NCI-H1694 (cell line): Measurements from ENCODE around the gene LRRFIP1.
"Not testable (repeated sequence)": the region's sequence is repeated elsewhere in the genome, so short reads cannot be mapped to it uniquely, and the experiment has no call there.

Experiments
- DNase-seq: peaks from one replicate; lab custom pipeline; 2025; lab: John Stamatoyannopoulos, UW

Gene LRRFIP1

DNA sequence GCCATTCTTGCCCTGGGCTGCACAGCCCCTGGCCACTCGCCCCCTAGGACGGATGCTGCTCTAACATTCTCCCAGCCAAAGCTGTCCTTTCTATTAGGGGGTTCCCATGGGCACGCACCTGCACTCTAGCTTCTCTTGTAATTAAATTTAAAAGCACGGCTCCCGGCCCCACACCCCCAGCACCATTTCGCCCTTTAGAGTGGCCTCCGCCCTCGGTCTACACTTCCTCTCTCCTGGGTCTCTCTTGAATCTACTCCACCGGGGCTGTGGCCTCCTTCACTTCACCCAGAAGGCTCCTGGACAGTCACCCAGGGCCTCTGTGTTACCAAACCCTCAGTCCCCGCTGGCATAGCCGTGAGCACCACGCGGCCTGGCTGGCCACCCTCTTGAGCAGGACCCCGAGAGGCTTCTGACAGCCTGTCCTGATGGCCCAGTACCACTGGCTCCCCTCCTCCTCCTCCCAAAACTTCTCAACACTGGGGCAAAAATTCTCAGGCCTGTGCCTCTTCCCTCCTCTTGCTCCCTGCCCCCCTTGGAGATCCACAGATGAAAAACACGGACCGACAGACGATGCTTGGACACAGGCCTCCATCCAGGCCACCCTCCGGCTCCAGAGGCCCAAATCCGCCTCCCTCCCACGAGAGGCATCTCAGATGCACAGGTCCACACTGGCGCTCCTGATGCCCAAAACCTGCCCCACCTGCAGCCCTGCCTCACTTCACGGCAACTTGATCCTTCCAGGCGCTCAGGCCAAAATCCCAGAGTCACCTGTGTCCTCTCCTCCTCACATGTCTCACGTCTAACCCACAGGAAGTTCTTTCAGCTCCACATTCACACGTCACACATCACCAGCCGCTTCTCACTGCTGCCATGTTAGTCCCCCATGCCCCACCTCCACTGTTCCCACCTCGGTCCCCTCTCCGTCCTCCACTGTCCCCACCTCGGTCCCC, 29.9 kb upstream of the LRRFIP1 start:
- DNase-seq = no peak

DNA sequence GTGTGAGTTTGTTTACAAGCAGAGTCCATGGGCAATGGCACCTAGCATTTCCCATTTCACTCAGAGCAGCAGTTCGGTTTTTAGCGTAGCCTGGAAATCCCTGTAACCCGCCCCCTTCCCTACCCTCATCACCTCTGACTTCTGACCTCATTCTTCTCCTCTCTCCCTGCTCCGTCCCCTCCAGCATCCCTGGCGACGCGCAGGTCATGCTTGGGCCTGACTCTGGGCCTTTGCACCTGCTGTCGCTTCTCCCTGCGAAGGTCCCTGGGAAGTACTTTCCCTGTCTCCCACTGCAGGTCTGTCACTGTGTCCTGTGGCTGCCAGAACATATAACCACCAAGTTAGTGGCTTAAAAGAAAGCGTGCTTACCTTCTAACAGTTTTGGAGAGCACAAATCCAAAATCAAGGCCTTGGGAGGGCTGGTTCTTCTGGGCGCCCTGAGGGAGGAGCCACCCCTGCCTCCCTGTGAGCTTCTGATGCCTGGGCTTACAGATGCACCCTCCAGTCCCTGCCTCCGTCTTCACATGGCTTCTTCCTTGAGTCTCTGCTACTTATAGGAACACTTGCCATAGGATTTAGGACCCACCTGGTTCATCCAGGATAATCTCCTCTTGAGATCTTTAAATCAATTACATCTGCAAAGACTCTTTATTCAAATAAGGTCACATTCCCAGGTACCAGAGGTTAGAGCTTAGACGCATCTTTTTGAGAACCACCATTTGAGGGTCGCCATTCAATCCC, 28.7 kb upstream of the LRRFIP1 start:
- DNase-seq = no peak

DNA sequence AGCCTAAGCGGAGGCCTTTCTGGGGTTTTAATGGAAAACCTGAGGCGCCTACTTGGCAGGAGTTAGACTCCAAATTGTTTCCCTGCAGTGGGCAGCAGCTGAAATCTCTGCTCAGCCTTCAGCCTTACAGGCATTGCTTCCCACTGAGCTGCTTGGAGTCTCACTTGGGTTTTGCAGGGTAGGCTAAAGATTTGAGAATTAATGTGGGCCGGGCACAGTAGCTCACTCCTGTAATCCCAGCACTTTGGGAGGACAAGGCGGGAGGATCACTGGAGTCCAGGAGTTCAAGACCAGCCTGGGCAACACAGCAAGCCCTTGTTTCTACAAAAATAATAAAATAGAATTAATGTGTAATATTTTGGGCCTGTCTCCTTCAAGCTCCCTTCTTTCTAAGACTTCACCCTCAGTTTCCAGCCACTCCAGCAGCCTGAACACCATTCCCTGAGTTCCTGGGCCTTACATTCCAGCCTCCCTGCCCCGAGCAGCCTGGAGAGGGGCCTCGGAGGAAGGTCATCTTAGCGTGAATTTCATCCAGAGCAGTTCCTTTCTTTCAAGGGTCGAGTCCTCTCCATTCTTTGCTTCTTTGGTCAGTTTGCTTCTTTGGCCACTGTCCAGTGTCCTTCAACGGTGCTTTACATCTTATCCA, 27.8 kb upstream of the LRRFIP1 start:
- DNase-seq = no peak

DNA sequence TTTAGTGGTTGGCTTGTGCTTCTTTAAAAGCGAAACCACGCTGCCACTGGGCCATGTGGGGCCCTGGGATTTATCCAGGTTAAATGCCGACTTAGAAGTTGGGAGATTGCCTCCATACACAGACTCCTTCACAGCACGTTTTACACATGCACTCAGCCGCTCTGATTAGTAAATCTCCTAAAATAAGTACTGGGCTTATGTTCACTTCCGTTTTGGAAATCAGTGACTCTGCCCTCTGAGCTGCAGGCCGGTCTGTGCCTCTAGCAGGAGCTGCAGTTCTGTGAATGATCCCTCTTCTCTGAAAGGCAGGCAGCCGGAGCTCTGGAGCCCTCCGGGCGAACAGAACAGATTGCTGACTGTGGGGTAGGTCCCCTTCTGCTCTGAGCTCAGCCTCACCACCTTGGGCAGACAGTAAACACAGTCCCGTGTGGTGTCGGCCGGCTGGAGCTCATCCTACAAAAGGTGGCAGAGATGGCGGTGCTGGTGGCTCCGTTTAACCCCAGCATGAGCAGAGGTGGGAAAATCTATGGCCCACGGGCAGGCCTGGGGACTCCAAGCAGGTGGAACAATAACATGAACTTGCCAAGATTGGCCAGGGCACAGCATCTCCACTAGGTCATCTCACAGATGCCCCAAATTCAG, 27.1 kb upstream of the LRRFIP1 start:
- DNase-seq = peak; percentile 59

DNA sequence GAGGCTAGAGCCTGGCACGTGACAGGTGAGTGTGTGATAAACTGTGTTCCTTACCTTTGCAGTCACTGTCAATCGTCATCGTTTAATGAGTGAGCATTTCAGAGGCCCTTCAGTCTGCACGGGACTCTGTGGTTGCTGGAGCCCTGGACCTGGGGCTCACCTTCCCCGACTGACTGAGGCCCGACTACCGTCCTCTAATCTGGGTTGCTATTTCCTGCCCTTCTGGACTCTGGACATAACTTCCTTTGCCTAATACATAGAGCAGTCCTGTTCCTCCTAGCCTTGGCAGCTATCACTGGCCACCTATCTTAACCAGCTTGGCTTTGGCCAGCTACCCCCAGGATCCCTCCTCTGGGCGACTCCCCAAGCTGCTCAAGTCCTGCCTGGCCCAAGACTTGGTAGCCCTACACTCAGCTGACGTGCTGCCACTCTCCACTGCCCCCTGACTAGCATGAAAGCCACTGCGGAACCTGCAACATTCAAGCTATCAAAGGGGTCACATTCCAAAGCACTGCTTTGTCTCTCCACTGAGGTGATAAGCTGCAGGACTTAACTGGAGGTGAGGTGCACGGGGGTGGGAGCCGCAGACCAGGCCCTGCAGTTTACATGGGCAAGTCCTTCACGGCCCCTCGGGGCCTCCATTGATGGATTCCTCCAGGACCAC, 25.8 kb upstream of the LRRFIP1 start:
- no peak for DNase-seq

DNA sequence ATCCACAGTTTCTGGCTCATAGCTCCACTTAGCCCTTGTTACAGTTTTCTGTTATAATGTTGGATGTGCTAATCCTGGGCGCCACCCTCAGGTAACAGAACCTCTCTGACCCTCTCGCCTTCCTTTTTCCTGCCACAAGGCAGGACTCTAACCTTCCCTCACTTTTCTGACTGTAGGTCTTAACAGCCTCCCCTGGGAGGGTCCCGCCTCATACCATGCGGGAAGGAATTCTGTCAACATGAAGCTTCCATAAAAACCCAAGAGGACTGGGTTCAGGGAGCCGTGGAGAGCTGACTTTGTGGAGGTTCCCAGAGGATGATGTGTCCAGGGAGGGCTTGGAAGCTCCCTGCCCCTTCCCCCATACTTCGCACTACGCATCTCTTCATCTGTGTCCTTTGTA, 25.0 kb upstream of the LRRFIP1 start:
- no peak for DNase-seq

DNA sequence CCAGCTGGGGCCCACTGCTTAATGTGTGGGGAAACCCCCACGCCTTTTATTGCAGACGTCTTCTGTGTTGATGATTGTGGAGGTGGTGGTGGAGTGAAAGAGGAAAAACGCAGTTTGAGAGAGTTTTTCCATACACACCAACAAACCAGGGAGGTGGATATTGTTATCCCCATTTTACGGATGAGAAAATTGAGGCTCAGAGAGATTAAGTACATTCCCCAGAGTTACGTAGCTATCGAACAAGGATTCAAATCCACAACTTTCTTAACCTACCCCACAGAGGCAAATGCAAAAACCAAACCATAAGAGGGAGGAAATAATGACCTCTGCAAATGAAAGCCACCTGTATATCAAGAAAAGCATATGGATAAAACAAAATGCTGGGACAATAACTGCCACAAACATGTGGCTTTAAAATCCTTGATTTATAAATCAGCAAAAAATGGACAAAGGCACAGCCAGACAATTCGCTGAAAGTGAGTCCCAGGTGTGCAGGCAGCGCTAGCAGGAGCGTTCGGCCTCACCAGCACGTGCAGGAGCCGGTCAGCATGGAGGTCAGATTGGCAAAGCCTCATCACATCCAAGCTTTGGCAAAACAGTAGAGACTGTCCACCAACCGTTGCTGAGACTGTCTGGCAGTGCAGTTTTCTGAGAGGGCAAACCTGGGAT, 24.2 kb upstream of the LRRFIP1 start:
- no peak for DNase-seq

DNA sequence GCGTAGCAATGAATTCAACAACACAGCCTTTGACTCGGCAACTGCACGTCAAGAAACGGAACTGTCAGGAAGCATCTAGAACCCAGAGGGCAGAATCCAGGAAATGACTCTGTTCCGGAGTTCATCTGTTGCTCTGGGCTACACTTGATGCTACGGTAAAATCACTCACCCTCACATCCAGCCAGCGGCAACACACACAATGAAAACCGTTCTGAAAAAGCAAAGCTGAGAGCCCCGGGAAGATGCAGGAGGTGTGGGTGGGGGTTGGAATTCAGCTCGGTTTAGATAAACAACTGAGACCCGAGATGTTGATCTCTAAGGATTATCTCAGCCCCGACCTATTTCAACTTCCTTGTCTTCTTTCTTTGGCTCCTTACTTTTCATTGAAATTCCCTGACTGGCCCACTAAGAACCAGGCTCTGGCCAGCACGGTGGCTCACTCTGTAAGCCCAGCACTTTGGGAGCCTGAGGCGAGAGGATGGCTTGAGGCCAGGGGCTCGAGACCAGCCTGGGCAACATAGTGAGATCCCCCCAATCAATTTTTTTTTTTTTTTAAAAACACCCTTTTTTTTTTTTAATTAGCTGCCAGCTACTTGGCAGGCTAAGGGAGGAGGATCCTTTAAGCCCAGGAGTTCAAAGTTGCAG, 23.5 kb upstream of the LRRFIP1 start:
- no peak for DNase-seq

DNA sequence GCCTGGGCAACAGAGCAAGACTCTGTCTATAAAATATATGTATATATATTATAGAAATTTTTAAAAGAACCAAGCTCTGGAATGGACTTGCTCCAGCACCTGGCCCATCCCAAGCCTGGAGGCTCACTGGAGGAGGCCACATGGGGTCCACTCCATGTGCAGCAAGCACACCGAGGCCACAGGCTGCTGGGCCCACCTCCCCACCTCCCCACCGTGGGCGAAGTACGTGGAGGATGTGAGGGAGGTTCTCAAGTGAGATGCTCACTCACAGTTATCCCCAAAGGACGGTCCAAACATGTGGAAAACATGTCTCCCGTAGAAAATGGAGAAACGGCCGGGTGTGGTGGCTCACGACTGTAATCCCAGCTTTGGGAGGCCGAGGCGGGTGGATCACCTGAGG, 23.0 kb upstream of the LRRFIP1 start:
- no peak for DNase-seq

DNA sequence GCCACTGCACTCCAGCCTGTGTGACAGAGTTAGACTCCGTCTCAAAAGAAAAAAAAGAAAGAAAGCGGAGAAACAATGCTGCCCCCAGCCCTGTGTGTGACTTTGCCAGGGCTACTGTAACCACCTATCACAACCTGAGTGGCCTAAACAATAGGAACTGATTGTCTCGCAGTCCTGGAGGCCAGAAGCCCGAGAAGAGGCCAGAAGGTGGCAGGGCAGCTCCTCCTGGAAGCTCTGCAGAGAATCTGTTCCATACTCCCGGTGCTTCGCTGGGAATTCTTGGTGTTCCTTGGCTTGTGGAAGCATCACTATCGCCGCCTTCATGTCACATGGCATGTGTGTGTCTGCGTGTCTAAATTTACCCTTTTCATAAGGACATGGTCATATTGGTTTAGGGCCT, 22.4 kb upstream of the LRRFIP1 start:
- DNase-seq = no peak

DNA sequence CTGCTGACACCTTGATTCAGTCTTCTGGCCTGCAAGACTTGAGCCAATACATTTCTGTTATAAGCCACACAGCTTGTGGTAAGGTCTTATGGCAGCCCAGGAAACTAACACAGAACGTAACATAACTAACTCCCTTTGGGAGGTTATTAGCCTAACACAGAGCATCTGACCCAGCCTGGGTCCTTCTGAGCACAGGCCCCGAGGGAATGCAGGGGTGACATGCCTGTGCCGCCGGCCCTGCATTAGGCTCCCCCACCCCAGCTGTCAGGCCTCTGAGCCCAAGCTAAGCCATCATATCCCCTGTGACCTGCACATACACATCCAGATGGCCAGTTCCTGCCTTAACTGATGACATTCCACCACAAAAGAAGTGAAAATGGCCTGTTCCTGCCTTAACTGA, 20.9 kb upstream of the LRRFIP1 start:
- not testable (repeated sequence) for DNase-seq

DNA sequence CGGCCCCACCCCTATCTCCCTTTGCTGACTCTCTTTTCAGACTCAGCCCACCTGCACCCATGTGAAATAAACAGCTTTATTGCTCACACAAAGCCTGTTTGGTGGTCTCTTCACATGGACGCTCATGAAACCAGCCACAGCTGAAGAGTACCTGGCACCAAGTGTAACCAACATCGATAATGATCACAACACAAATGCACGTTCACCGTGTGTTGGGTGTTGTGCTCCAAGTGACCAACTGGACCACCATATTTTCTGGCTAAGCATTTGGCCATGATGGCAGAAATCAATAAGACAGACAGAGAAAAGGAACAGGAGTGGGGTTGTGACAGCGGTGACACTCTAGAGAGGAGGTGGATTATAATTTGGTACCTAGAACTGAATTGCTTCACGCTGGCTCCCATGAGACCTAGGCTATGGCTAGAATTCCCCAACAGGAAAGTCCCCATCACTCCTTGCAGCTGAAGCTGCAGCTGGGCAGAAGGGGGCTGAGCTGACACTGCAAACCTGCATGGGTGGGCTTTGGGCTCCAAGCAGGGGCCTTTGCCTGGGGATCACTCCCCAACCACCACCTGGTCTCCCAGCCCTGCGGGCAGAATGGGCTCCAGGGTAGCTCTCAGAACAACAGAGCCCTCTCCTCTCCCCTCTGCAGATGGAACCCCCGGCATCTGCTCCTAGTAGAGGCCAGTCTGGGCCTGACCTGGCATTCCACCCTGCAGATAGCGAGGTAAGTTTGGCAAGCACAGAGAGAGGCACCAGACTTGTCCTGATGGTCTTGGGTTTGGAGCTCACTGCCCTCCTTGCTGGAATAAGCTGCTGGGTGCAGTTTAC, 14.6 kb upstream of the LRRFIP1 start:
- DNase-seq = no peak

DNA sequence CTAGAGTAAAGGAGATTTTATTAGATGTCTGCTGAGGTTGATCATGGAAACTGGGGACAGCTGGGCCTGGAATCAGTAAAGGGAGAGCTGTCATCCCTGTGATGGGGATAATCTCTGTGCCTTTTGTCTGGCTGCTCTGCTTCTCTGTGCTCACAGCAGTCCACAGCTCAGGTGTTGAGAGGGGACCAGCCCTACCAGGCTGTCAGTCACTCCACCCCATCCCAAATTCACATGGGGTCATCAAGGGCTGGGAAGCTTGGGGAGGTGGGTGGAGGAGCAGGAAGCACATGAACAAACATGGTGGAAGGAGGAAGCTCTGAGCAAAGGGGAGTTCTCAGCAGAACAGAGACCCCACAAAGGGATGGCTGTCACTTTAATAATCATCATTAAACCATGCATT, 13.7 kb upstream of the LRRFIP1 start:
- no peak for DNase-seq

DNA sequence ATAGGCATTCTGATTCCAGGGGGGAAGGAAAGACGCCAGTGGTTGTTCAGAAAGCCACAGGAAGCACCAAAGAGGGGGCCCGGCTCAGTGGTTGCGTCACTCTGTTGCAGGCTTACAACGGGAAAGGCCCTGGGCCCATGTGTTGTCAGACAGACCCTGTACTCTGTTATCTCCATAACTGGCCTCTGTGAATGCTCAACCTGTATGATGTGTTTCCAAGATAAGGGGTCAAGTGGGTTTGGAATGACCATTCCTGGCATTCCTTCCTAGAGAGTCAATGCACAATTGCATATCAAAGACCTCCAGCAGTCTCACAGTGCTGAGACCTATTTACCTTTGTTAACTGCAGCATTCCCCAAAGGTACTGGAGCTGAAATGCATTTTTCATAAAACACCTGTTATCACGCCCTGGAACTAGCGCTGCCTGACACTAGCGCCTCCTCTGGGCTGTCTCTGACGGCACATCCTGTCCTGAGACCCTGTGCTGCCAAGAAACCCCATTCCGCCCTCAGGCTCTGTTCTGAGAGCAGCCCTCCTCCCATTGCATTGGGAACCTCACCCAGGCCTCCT, 13.2 kb upstream of the LRRFIP1 start:
- DNase-seq = no peak

DNA sequence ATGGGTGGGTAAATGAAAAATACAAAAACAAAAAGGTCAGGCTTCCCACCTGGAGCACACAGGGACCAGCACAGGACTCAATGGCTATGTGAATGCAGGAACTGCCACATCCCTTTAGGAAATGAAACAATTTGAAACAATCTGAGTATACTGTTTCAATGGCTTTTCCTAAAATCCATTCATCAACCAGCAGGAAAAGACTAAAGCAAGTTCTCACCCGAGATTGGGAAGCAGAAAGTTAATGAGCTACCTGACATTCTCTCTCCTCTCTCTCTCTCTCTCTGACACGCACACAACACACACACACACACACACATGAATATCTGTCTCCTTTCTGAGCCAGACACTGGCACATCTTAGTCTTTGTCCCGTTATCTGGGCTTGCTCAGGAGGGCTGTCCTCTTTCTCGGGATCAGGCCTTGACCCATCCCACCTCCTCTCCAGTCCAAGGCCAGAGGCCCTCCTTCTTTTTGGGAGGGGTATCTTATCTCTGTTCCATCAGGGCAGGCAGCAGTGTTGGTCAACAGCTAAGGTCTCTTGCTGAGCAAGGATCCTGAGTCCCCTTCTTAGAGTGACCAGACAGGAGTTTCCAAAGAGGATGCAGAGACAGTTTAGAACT, 11.6 kb upstream of the LRRFIP1 start:
- no peak for DNase-seq

DNA sequence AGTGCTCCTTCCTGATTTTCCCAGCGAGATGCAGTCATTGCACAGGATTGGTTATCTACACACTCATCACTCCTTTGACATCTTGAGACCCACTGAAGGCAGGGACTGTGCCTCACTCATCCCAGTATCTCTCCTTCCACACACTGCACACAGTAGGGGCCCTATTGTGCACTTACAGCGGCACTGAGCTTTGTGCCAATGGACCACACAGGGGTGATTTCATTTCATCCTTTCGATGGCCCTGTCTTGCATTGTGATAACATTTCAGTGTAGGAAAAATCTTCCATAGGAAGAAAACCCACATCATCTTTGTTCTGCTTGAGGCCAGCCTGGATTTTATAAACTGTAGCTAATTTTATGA, 11.0 kb upstream of the LRRFIP1 start:
- no peak for DNase-seq

DNA sequence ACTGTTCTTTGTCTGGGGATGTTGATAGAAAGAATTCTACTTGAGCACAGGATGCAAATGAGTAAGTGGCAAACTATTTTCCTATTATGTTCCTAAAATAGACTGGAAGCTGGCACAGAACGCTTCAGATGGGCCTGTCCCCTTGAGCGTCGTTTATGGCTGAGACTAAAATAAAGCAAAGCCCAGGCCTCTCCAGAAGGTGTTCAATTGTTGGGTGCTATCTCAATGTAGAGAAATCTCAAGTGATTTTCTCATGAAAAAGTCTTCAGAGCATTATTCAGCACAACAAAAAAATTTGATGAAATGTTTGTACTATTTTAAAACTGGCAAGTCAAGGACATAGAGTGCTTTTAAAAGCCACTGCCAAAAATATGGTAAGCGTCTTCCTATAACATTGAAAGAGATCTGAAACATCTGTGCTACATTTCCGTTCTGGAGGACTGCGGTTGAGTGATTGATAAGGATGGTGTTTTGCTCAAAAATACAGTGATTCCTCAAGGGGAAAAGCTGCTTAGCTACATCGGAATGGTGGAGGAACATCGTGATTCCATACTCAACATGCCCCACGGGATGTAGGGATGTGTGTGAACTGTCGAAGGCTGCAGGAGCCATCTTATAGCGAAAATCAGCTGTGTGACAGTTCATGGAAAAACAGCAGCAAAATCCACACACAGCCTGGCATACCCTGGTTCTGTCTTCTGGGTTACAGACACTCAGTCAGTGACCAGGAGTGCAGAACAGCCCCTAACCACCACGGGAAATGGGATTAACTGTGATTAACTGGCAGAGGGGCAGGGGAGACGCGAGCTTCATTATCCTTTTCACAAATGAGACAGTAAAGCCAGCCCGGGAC, 10.4 kb upstream of the LRRFIP1 start:
- no peak for DNase-seq

DNA sequence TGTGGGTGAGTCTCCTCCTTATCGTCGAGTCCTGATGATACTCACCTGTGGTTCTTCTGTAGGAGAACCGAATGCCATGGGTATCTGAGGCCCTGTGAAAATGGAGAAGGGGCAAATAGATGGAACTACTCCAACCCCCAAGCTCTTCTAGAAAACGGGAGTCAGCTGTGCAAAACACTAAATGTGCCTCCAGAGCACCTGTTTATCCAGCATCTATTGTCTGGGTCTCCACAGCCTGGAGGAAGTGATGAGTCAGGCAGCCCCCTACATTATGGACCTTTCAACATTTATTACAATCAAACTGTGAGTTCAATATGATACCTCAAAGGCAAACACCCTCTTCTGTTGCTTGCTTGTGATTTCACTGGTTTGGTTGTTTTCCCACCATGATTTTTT, 9.8 kb upstream of the LRRFIP1 start:
- no peak for DNase-seq
